Activated naive CD8-positive, alpha-beta T cell treated with anti-CD3 and anti-CD28 coated beads, Interleukin-2, amount 10 ng/mL, durations not matched to agents 7 days and 5 days (primary cell): ENCODE measurements around the gene GMFB. TPM values are rescaled to one million over a fixed set of nuclear protein-coding genes. Genes with fewer than 3 reads are reported as not detected.

ENCODE experiments used
- ATAC-seq: fragments of 150-1000 bp; cut with Tn5 transposase; one replicate; pipeline ENCODE4 v1.10.0; 2021; ENCODE audit warnings: low read depth, moderate library complexity
- POLR2A ChIA-PET: fragments of 350-600 bp; sonication (Branson Sonifier 250); formaldehyde crosslinking; loops from one replicate; lab custom pipeline; 2021; ENCODE audit warnings: antibody characterized with exemption; lab: Charles Lee
- DNase-seq: peaks from one replicate; pipeline ENCODE4 v3.0.0; 2021
- H3K27ac Mint-ChIP-seq: one replicate; pipeline ENCODE4 v1.8.0; 2022; ENCODE audit warnings: mild to moderate bottlenecking, mixed read lengths
- H3K27me3 Mint-ChIP-seq: one replicate; pipeline ENCODE4 v1.8.0; 2022; ENCODE audit warnings: mild to moderate bottlenecking, moderate library complexity, mixed read lengths
- H3K36me3 Mint-ChIP-seq: one replicate; pipeline ENCODE4 v1.8.0; 2021; ENCODE audit warnings: mild to moderate bottlenecking, mixed read lengths
- H3K4me1 Mint-ChIP-seq: one replicate; pipeline ENCODE4 v1.8.0; 2021; ENCODE audit warnings: mixed read lengths
- H3K4me3 Mint-ChIP-seq: one replicate; pipeline ENCODE4 v1.8.0; 2022; ENCODE audit warnings: mild to moderate bottlenecking, moderate library complexity, mixed read lengths
- H3K9me3 Mint-ChIP-seq: one replicate; pipeline ENCODE4 v1.8.0; 2021; ENCODE audit warnings: mixed read lengths
- total RNA-seq, 2 experiments: library from RNA; stranded (reverse); gene quantifications; one replicate each; pipeline ENCODE4 v1.2.3, GENCODE V29; 2021

The GMFB gene
- total RNA-seq, result 10 to 100 TPM; 31.3 to 36.4 TPM

- Mint-ChIP-seq H3K4me3 (peak within 1 kb of the TSS; percentile 98), H3K4me1 (peaks cover 40% of the 10 kb centered on the region), H3K36me3 (peaks cover 12% of the 10 kb centered on the region), H3K9me3 (no peaks in the 10 kb centered on the region), H3K27ac (peak within 1 kb of the TSS; percentile 95), H3K27me3 (no peaks in the 10 kb centered on the region)
- POLR2A ChIA-PET, result interaction anchor here (0.7 to 3.0 kb wide), 6 partner anchors 17 to 1706 kb away, joined by 3 to 17 read pairs (median 5); partner anchors contain the start of genes CGRRF1, SAMD4A and WDHD1
- peak; percentile 94 for ATAC-seq
- peak; percentile 90 for DNase-seq
These were observed at the start of gene GMFB for GRCh38 chr14:54488646-54489317. GMFB (minus strand) TSS chr14:54488980; CDS start chr14:54488927, 53 bp downstream.

- H3K36me3 Mint-ChIP-seq, result peaks cover 6% of the 10 kb centered on the region
- H3K27me3 Mint-ChIP-seq, result no peaks in the 10 kb centered on the region
- no peak for ATAC-seq
- H3K27ac Mint-ChIP-seq, result no peak overlapping the region
- POLR2A ChIA-PET, result no interaction called here
- H3K4me3 Mint-ChIP-seq, result no peak overlapping the region
- DNase-seq, result no peak
- no peaks in the 10 kb centered on the region for H3K4me1 Mint-ChIP-seq
- H3K9me3 Mint-ChIP-seq, result no peaks in the 10 kb centered on the region
These were observed 49.3 kb upstream of the GMFB start for GRCh38 chr14:54538055-54538454.

GRCh38 chr14:54537651-54538050, 48.9 kb upstream of the GMFB start:
- POLR2A ChIA-PET, result no interaction called here
- no peak overlapping the region for H3K27ac Mint-ChIP-seq
- ATAC-seq (no peak), DNase-seq (no peak)
- peaks cover 8% of the 10 kb centered on the region for H3K36me3 Mint-ChIP-seq
- no peak overlapping the region for H3K4me3 Mint-ChIP-seq
- peaks cover 3% of the 10 kb centered on the region for H3K4me1 Mint-ChIP-seq
- H3K9me3 Mint-ChIP-seq, result no peaks in the 10 kb centered on the region
- H3K27me3 Mint-ChIP-seq, result no peaks in the 10 kb centered on the region

- Mint-ChIP-seq H3K36me3 (peaks cover 11% of the 10 kb centered on the region), H3K4me1 (peaks cover 3% of the 10 kb centered on the region), H3K9me3 (no peaks in the 10 kb centered on the region), H3K4me3 (no peak overlapping the region), H3K27me3 (no peaks in the 10 kb centered on the region), H3K27ac (no peak overlapping the region)
- DNase-seq (no peak), ATAC-seq (no peak)
- POLR2A ChIA-PET, result no interaction called here
These were observed 46.9 kb upstream of the GMFB start for GRCh38 chr14:54535646-54536045.

GRCh38 chr14:54535126-54535525, 46.3 kb upstream of the GMFB start:
- no peak overlapping the region for H3K4me3 Mint-ChIP-seq
- peaks cover 11% of the 10 kb centered on the region for H3K36me3 Mint-ChIP-seq
- POLR2A ChIA-PET, result no interaction called here
- H3K9me3 Mint-ChIP-seq, result no peaks in the 10 kb centered on the region
- no peak for ATAC-seq
- H3K27me3 Mint-ChIP-seq, result no peaks in the 10 kb centered on the region
- H3K27ac Mint-ChIP-seq, result no peak overlapping the region
- peaks cover 3% of the 10 kb centered on the region for H3K4me1 Mint-ChIP-seq
- no peak for DNase-seq

- H3K4me3 Mint-ChIP-seq, result no peak overlapping the region
- H3K4me1 Mint-ChIP-seq, result peaks cover 3% of the 10 kb centered on the region
- H3K36me3 Mint-ChIP-seq, result peaks cover 8% of the 10 kb centered on the region
- POLR2A ChIA-PET, result no interaction called here
- no peaks in the 10 kb centered on the region for H3K27me3 Mint-ChIP-seq
- H3K9me3 Mint-ChIP-seq, result no peaks in the 10 kb centered on the region
- ATAC-seq (no peak), DNase-seq (no peak)
- H3K27ac Mint-ChIP-seq, result no peak overlapping the region
These were observed 44.3 kb upstream of the GMFB start for GRCh38 chr14:54533100-54533499.

- POLR2A ChIA-PET, result interaction anchor here (0.6 kb wide), 1 partner anchor 293 kb away, joined by 3 read pairs; no protein-coding TSS in a partner anchor
These were observed 43.6 kb upstream of the GMFB start for GRCh38 chr14:54532111-54533012.

GRCh38 chr14:54529811-54530210, 41.0 kb upstream of the GMFB start:
- no peaks in the 10 kb centered on the region for H3K9me3 Mint-ChIP-seq
- POLR2A ChIA-PET, result no interaction called here
- no peak overlapping the region for H3K4me3 Mint-ChIP-seq
- H3K36me3 Mint-ChIP-seq, result peaks cover 8% of the 10 kb centered on the region
- no peak for DNase-seq
- no peak overlapping the region for H3K27ac Mint-ChIP-seq
- H3K4me1 Mint-ChIP-seq, result peaks cover 3% of the 10 kb centered on the region
- ATAC-seq, result no peak
- H3K27me3 Mint-ChIP-seq, result no peaks in the 10 kb centered on the region

More at GRCh38 chr14:54532111-54533012, 43.6 kb upstream of the GMFB start:
- peaks cover 8% of the 10 kb centered on the region for H3K36me3 Mint-ChIP-seq
- H3K4me3 Mint-ChIP-seq, result no peak overlapping the region
- no peak for ATAC-seq
- H3K27me3 Mint-ChIP-seq, result no peaks in the 10 kb centered on the region
- no peaks in the 10 kb centered on the region for H3K9me3 Mint-ChIP-seq
- no peak for DNase-seq
- no peak overlapping the region for H3K27ac Mint-ChIP-seq
- peaks cover 3% of the 10 kb centered on the region for H3K4me1 Mint-ChIP-seq

GRCh38 chr14:54528973-54529372, 40.2 kb upstream of the GMFB start:
- H3K4me3 Mint-ChIP-seq, result no peak overlapping the region
- H3K36me3 Mint-ChIP-seq, result peaks cover 9% of the 10 kb centered on the region
- no peaks in the 10 kb centered on the region for H3K9me3 Mint-ChIP-seq
- DNase-seq (no peak), ATAC-seq (no peak)
- H3K4me1 Mint-ChIP-seq, result peaks cover 3% of the 10 kb centered on the region
- no peaks in the 10 kb centered on the region for H3K27me3 Mint-ChIP-seq
- POLR2A ChIA-PET, result no interaction called here
- no peak overlapping the region for H3K27ac Mint-ChIP-seq

GRCh38 chr14:54524410-54524809, 35.6 kb upstream of the GMFB start:
- no peaks in the 10 kb centered on the region for H3K9me3 Mint-ChIP-seq
- H3K4me1 Mint-ChIP-seq, result peaks cover 1% of the 10 kb centered on the region
- no peak overlapping the region for H3K27ac Mint-ChIP-seq
- POLR2A ChIA-PET, result no interaction called here
- H3K36me3 Mint-ChIP-seq, result peaks cover 22% of the 10 kb centered on the region
- no peak overlapping the region for H3K4me3 Mint-ChIP-seq
- H3K27me3 Mint-ChIP-seq, result no peaks in the 10 kb centered on the region
- DNase-seq (no peak), ATAC-seq (no peak)

- Mint-ChIP-seq H3K27me3 (no peaks in the 10 kb centered on the region), H3K4me1 (peaks cover 16% of the 10 kb centered on the region), H3K4me3 (no peak overlapping the region), H3K36me3 (peaks cover 36% of the 10 kb centered on the region), H3K9me3 (peaks cover 9% of the 10 kb centered on the region), H3K27ac (no peak overlapping the region)
- no peak for DNase-seq
- ATAC-seq, result no peak
- POLR2A ChIA-PET, result no interaction called here
These were observed 27.9 kb upstream of the GMFB start for GRCh38 chr14:54516709-54517108.

- H3K4me3 Mint-ChIP-seq, result no peak overlapping the region
- H3K4me1 Mint-ChIP-seq, result peaks cover 23% of the 10 kb centered on the region
- no peak overlapping the region for H3K27ac Mint-ChIP-seq
- ATAC-seq (no peak), DNase-seq (no peak)
- peaks cover 9% of the 10 kb centered on the region for H3K9me3 Mint-ChIP-seq
- POLR2A ChIA-PET, result no interaction called here
- peaks cover 36% of the 10 kb centered on the region for H3K36me3 Mint-ChIP-seq
- no peaks in the 10 kb centered on the region for H3K27me3 Mint-ChIP-seq
These were observed 26.9 kb upstream of the GMFB start for GRCh38 chr14:54515670-54516069.

- DNase-seq (no peak), ATAC-seq (no peak)
- Mint-ChIP-seq H3K4me3 (no peak overlapping the region), H3K27me3 (peaks cover 2% of the 10 kb centered on the region), H3K27ac (no peak overlapping the region), H3K36me3 (peaks cover 23% of the 10 kb centered on the region), H3K9me3 (peaks cover 8% of the 10 kb centered on the region), H3K4me1 (peaks cover 30% of the 10 kb centered on the region)
- POLR2A ChIA-PET, result no interaction called here
These were observed 23.6 kb upstream of the GMFB start for GRCh38 chr14:54512393-54512792.
